B cell (primary cell): Measurements from ENCODE around the gene STUM. TPM values are rescaled to one million over a fixed set of nuclear protein-coding genes. Genes with fewer than 3 reads are reported as not detected.

Experiments
- ATAC-seq: fragments of 200-7000 bp; cut with Tn5 transposase; one replicate; pipeline ENCODE4 v1.10.0; 2021; ENCODE audit warnings: low read depth, mild to moderate bottlenecking, moderate number of reproducible peaks, moderate library complexity
- CTCF ChIA-PET: fragments of 350-600 bp; sonication (Branson Sonifier 250); formaldehyde crosslinking; loops from one replicate; lab custom pipeline; 2021; ENCODE audit warnings: antibody characterized with exemption, inconsistent platforms; lab: Charles Lee
- POLR2A ChIA-PET: fragments of 350-600 bp; sonication (Branson Sonifier 250); formaldehyde crosslinking; loops from one replicate; lab custom pipeline; 2021; ENCODE audit warnings: antibody characterized with exemption; lab: Charles Lee
- DNase-seq: peaks from one replicate; pipeline ENCODE4 v3.0.0; 2013
- H2AFZ ChIP-seq: 2 replicates; pipeline ENCODE4 v1.6.1; 2012; ENCODE audit warnings: mild to moderate bottlenecking, low read depth, low read length; ENCODE audit not compliant: insufficient read depth, poor library complexity, severe bottlenecking
- H3K27ac ChIP-seq, 2 donors: 1 replicate in 1 of 2; 2 replicates in 1 of 2; pipeline ENCODE4 v1.5.1; 2012 to 2013; ENCODE audit warnings: low read length in 2 of 2, mild to moderate bottlenecking in 2 of 2, moderate library complexity in 1 of 2
- H3K27me3 ChIP-seq, 4 experiments: fragments of 200-600 bp in 1 of 4; sonication (generic) in 1 of 4; replicated peaks in 1 of 4; 1 replicate in 2 of 4; 2 replicates in 2 of 4; pipeline versions ENCODE4 v1.6.1 to v1.7.0; 2013 to 2016; ENCODE audit warnings: low read length in 3 of 4, mild to moderate bottlenecking in 2 of 4, mixed read lengths in 1 of 4, moderate library complexity in 1 of 4; ENCODE audit not compliant: insufficient read depth in 4 of 4, control insufficient read depth in 3 of 4; ENCODE audit errors: control extremely low read depth in 1 of 4
- H3K36me3 ChIP-seq, 2 experiments: replicated peaks in 1 of 2; 1 replicate in 1 of 2; 2 replicates in 1 of 2; pipeline versions ENCODE4 v1.6.1 to v1.7.1; 2013; ENCODE audit warnings: low read length in 1 of 2; ENCODE audit not compliant: insufficient read depth in 2 of 2, control insufficient read depth in 1 of 2; ENCODE audit errors: control extremely low read depth in 1 of 2, extremely low read depth in 1 of 2
- H3K4me1 ChIP-seq, 2 donors: fragments of 200-600 bp in 1 of 2; sonication (generic) in 1 of 2; 1 replicate in 1 of 2; 2 replicates in 1 of 2; pipeline versions ENCODE4 v1.5.1 to v1.6.1; 2013 to 2017; ENCODE audit warnings: low read length in 2 of 2; ENCODE audit not compliant: control insufficient read depth in 2 of 2, insufficient read depth in 2 of 2
- H3K4me2 ChIP-seq: replicated peaks from 2 replicates; pipeline ENCODE3; 2012; ENCODE audit warnings: mild to moderate bottlenecking, low read depth, low read length; ENCODE audit not compliant: poor library complexity, severe bottlenecking
- H3K4me3 ChIP-seq, 5 experiments: fragments of 200-600 bp in 1 of 5; sonication (generic) in 1 of 5; 1 replicate in 3 of 5; 2 replicates in 2 of 5; pipeline versions ENCODE4 v1.5.1 to v1.7.0; 2011 to 2016; ENCODE audit warnings: low read length in 4 of 5, mild to moderate bottlenecking in 4 of 5, low read depth in 2 of 5, control low read depth in 1 of 5, moderate library complexity in 1 of 5; ENCODE audit not compliant: insufficient read depth in 1 of 5; ENCODE audit errors: control extremely low read depth in 1 of 5, extremely low read depth in 1 of 5
- H3K79me2 ChIP-seq: fragments of 200-600 bp; sonication (generic); one replicate; pipeline ENCODE4 v1.6.0; 2016; ENCODE audit warnings: low read length; ENCODE audit not compliant: control insufficient read depth, insufficient read depth
- H3K9ac ChIP-seq: fragments of 200-600 bp; sonication (generic); 2 replicates; pipeline ENCODE4 v1.6.1; 2017; ENCODE audit warnings: mild to moderate bottlenecking, low read length, moderate library complexity
- H3K9me3 ChIP-seq, 3 donors: one replicate each; pipeline versions ENCODE4 v1.6.1 to v1.7.1; 2013; ENCODE audit warnings: low read length in 2 of 3; ENCODE audit not compliant: control insufficient read depth in 2 of 3, insufficient read depth in 1 of 3; ENCODE audit errors: control extremely low read depth in 1 of 3
- H4K20me1 ChIP-seq: 2 replicates; pipeline ENCODE4 v1.6.0; 2012; ENCODE audit warnings: mild to moderate bottlenecking, low read length; ENCODE audit not compliant: insufficient read depth, control insufficient read depth, poor library complexity, severe bottlenecking
- H3K27ac Mint-ChIP-seq: one replicate; pipeline ENCODE4 v1.8.0; 2021; ENCODE audit warnings: mixed read lengths
- H3K27me3 Mint-ChIP-seq: one replicate; pipeline ENCODE4 v1.8.0; 2021; ENCODE audit warnings: mixed read lengths
- H3K4me1 Mint-ChIP-seq: one replicate; pipeline ENCODE4 v1.8.0; 2021; ENCODE audit warnings: mixed read lengths
- H3K4me3 Mint-ChIP-seq: one replicate; pipeline ENCODE4 v1.8.0; 2021; ENCODE audit warnings: mixed read lengths
- H3K9me3 Mint-ChIP-seq: one replicate; pipeline ENCODE4 v1.8.0; 2022; ENCODE audit warnings: mixed read lengths; ENCODE audit not compliant: insufficient read depth
- CTCF ChIP-seq: fragments of 200-600 bp; IDR thresholded peaks from one replicate; pipeline ENCODE4 v1.8.0; 2022; ENCODE audit warnings: antibody characterized with exemption, mild to moderate bottlenecking
- EZH2 ChIP-seq: IDR thresholded peaks from 2 replicates; pipeline ENCODE4 v1.6.1; 2012; ENCODE audit warnings: borderline replicate concordance, low read depth, mild to moderate bottlenecking, moderate library complexity, low read length; ENCODE audit not compliant: insufficient read depth, poor library complexity, severe bottlenecking
- WGBS: methylation state at CpG from one replicate; pipeline ENCODE4 v1.1.5; 2013; ENCODE audit warnings: missing lambda C conversion rate; ENCODE audit not compliant: insufficient coverage; 5-methylcytosine and 5-hydroxymethylcytosine counted together
- intact Hi-C: fragments of 100-400 bp; cut with micrococcal nuclease; formaldehyde crosslinking; loops from one replicate; pipeline ENCODE4 v1.10.0; 2022
- polyA plus RNA-seq: library from polyadenylated mRNA; depleted of rRNA; stranded (reverse); fragments of >200 nt; gene quantifications from 2 replicates; pipeline ENCODE4 v1.2.3, GENCODE V29; 2012
- total RNA-seq, 2 donors: library from RNA; stranded (reverse); fragments of 120-200 nt in 1 of 2; gene quantifications; 1 replicate in 1 of 2; 2 replicates in 1 of 2; pipeline versions ENCODE4 v1.2.3 to v1.2.4, GENCODE V29; 2013 to 2022

Gene STUM
- total and polyA plus RNA-seq, 2 donors (not counting 1 experiment from before 2014, with no cell fraction given) = 0.12 to 0.69 TPM

- H3K4me3 ChIP-seq = peak overlapping the region in 4 of 5 experiments; percentile 30 to 57 (median 52)
- H3K27ac ChIP-seq = no peak overlapping the region
- ATAC-seq (no peak), DNase-seq (peak; percentile 55)
- no peaks in the 10 kb centered on the region for H4K20me1 ChIP-seq
- peak overlapping the region; percentile 87 for H3K4me3 Mint-ChIP-seq
- under 1% methylated on average over 70 of the region's 73 CpGs for WGBS
- peak overlapping the region; percentile 53 for H3K9ac ChIP-seq
- no peaks in the 10 kb centered on the region for H3K9me3 Mint-ChIP-seq
- H3K9me3 ChIP-seq = no peaks in the 10 kb centered on the region
- no peaks in the 10 kb centered on the region for H3K36me3 ChIP-seq
- ChIA-PET CTCF (interaction anchor here (0.6 to 5.6 kb wide), 9 partner anchors 13 to 424 kb away, joined by 3 to 33 read pairs (median 5); partner anchors contain the start of gene PARP1), POLR2A (interaction anchor here (1.4 kb wide), 1 partner anchor 141 kb away, joined by 6 read pairs; the partner anchor contains the start of gene PARP1)
- H3K4me1 Mint-ChIP-seq = peaks cover 21% of the 10 kb centered on the region
- peaks cover 25% of the 10 kb centered on the region for H3K27me3 Mint-ChIP-seq
- intact Hi-C loops = loop anchor here (5.0 to 10.0 kb wide), 4 partner anchors 142 to 993 kb away; partner anchors contain the start of gene PARP1
- peaks cover 0 to 33% (median 7%) of the 10 kb centered on the region in 4 experiments for H3K27me3 ChIP-seq
- peaks cover 22 to 24% of the 10 kb centered on the region in 2 donors for H3K4me1 ChIP-seq
- no peak overlapping the region for H3K27ac Mint-ChIP-seq
- no peaks in the 10 kb centered on the region for H3K79me2 ChIP-seq
- H3K4me2 ChIP-seq = peak overlapping the region; percentile 81
- peak overlapping the region; percentile 57 for H2AFZ ChIP-seq
- peak; percentile 95 for TF ChIP-seq EZH2
- TF ChIP-seq CTCF = no peak
These were observed 751 bp downstream of the STUM start for GRCh38 chr1:226549094-226549936.
